Medulla oblongata (tissue), 1 donor: ENCODE measurements around the gene LRP8.

ENCODE experiments used
- DNase-seq: peaks from one replicate; pipeline ENCODE4 v3.0.0-alpha.2; 2015; ENCODE audit errors: extremely low spot score

The LRP8 gene

DNA sequence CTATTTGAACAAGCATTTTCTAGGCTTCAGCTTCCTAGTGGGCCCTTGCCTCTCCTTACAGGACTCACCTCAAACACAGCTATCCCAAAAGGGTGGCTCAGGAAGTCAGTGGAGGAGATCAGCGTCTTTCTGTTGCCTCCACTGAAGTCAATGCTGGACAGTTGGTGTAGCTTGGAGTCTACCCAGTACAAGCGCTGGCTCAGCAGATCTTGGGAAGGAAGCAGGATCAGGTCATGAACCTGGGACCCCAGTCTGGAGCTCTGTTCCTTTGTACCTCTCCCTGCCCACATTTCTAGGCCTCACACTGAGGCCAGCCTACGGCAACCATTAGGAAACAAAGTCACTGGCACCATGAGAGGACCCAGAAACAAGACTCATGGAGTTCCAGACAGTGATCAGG is 65.9 kb downstream of the LRP8 start:
- DNase-seq: no peak

DNA sequence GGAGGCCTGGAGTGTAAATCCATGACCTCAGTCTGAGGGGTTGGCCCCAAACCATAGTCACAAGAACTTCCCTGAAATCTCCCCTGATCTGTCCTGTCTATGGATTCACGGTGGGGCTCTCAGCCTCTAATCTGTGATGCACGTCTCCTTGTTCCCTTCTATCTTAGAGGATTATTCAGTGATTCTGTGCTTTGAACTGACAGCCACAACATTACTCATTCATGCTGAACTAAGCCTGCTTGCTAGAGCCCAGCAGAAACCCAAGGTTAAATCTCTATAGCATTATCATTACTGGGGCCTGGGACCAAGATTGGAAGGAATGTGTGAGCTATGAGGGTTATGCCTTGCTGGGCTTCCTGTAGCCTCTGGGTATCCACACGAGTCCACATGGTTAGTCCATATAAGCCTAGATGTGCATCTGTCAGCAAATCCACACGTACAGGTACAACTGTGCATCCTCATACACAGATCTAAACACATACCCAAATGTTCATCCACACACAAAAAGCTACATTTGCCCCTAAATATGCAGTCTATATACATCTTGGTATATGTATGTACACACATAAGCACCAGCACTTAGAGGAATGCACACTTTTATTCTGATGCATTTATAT is 67.1 kb downstream of the LRP8 start:
- DNase-seq: no peak

DNA sequence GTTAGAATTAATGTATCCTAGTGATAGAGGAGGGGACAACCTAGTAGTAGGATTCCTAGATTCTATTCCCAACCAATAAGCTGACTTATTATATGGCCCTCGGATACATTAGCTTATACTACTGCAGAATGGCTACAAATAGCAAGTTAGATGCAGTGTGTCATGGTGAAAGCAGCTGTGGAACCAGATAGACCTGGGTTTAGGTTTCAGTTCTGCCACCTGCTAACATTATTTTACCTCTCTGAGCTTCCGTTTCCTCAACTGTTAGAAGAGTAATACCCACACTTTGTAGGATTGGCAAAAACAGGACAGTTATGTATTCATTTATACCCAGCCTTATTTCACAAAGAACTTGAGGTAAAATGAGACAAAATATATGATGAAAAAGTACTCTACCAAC is 67.9 kb downstream of the LRP8 start:
- DNase-seq: no peak

DNA sequence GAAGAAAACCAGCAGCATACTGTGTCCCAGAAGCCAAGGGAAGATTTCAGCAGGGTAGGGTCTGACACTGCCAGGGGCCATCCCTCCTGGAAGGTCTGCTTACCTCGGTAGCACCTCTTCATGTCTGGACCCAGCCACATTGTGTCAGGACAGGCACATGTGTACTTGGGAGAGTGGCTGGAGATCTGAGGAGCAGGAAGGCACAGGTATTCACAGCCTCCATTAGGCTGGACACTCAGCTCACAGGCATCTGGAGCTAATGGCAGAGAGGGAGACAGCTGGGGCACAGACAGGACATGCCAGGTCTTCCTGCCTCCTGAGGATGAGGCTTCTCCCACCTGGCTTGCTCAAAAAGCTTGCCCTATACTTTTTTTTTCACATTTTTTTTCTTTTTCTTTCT is 69.7 kb downstream of the LRP8 start:
- no peak for DNase-seq

DNA sequence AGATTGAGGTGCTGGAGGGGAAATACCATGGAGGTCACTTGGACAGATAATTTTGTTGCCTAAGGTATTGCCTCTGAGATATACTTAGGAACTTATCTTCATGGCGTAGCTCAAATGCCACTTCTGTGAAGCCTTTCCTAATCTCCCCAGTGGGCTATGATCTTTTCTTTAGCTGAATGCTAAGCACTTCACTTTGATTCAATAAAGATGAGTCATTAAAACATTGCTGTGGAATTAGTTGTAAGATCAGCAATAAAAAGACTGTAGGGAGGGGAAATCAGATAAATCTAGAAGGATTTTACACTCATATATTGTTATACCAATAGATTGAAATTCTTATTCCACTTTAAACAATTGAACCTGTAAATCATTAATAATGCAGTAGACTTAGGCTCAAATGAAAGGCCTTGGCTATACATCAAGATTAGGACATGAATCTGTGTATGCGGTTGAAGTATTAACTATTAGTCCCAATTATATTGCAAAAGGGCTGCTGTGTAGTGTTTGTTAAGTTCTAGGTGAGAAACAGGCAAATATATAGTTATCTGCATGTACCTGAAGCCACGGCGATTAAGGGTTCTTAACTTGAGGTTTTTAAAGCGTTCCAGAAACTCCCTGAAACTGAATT is 70.3 kb downstream of the LRP8 start:
- no peak for DNase-seq

DNA sequence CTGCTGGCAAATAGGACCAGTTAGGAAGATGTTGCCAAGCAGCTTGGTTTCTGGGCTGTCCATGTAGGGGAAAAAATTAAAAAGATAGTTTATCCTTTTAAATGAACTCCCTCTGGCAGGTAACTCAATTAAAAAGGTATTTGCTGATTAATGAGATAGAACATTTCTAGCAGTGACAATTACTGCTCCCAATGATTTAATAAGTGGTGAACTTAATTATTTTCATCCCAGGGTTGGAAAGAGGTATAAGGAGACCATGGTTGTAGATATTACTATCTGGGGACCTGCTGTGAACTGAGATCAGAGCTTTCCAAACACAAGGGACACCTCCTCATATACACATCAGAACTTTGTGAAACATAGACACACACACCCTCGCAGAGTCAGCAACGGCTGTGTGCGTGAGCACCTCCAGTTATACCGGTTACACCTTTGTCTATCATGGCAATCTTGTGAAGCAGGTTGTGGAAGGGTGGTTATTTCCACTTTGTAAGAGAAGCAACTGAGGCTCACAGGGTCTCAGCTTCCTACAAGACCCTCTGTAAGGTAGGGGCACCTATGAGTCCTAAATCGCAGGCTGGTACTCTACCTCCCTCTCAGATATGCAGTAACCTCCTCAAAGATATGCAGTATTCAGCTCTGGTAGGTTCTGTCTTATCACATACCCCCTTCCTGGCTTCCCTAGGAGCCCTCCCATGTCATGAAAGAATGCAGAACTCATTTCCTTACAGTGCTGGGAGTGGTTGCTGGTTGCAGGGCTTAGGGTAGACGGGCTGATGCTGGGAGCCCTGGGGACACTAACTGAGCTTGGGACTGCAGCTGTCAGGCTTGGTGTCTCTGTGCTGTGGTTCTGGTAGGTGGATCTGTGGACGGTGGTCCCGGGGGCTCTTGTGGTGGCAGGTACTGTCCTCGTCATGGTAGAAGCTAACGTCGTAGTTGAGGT is 71.1 kb downstream of the LRP8 start:
- DNase-seq: no peak

DNA sequence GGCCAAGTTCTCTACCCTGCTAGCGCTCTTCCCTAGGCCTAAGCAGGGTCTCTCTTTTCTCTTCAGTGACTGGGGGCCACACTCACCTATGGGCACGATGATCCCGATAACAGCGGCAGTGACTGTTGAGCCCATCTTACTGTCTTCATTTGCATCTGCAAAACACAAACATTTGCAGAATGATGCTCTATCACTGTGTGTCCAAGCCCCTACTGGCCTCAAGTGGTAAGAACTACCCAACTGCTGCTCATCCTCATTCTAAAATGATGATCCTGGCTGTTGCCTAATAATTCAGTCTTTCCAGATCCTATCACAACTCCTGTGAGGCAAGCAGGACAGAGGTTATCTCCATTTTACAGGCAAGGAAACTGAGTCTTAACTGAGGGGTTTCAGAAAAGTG is 72.8 kb downstream of the LRP8 start:
- no peak for DNase-seq

DNA sequence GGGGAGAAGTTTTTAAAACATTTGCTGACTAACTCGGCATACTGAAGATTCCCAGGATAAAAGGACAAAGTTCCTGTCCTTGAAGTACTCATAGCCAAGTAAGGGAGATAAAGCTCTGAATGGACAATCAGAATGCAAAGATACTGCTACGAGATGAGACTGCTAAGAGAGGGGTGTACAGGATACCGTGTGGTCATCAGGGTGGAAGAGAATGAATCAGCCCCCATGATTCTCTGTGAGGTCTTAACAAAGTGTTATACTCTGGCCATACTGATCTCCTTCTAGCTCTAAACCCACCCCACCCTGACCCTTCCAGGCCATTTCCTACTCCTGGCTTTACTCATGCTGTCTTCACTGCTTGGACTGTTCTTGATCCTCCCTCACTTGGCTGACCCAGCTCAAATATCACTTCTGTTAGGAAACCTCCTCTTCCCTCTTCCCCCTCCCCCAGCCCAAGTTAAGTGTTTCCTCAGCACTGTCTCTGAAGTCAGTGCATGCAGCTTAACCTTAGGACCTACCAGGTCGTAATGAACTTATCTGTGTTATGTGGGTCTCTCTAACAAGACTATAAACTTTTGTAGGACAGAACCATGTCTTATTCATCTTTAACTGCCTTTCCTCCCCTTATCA is 73.7 kb downstream of the LRP8 start:
- no peak for DNase-seq

DNA sequence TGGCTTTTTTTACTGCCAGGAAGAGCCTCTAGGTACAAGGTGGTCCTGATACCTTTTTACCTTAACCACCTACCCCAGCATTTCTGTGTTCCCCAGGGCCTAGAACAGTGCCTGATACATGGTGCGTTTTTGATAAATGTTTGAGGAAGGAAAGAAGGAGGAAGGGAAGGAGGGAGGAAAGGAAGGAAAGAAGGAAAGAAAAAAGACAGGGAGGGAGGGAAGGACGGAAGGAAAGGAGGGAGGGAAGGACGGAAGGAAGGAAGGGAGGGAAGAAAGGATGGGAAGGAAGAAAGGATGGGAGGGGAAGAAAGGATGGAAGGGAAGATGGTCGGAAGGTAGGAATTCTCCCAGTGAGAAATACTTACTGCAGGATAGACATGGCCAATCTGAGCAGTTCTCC is 77.5 kb downstream of the LRP8 start:
- no peak for DNase-seq

DNA sequence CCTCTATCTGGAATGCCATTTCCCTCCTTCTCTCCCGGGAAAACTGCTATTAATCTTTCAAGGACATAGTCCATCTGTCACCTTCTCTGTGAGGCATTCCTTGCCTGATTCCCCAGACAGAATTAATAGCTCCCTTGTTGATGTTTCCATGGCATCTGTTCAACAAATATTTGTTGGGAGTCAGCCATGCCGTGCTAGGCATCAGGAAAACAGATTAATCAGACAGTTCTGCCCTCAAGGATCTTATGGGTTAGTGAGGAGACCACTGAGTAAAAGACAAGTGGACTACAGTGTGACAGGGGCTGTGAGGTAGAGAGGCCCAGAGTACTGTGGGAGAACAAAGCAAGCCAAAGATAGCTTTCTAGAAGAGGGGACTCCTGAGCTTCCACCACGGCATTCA is 78.2 kb downstream of the LRP8 start:
- DNase-seq: no peak

DNA sequence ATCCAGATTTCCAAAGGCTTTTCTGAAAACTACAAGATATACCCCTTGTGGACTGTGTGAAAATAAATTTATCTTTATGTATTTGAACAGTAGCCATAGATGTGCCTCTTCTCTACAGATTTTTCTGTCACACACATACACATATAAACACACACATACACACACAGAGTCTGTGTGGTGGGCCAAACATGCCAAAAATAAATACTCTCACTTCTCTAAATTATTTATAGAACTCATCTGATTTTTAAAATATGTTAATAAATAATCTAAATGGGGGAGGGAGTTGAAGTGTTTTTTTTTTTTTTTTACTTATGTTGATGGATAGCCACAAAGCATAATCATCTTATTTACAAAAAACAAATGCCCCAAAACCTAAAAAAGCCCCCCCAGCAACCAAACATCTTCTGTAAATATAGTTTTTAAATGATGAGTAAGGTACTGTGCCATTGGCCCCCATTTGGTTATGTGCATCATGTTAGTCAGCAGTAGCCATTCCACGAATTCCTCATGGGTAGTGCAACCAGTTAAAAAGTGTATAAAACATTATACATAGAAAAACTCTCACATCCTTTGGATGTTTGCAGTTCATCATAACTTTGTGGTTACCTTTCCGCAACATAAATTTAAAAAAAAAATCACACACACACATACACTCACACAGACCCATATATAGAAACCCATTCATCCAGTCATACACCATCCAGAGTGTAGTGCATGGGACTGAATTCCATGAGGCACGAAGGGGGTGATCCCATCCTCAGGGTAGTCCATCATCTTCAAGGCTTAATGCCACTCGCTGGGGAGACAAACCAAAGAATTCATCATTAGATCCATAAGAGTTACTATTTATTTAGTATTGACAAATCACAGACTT is 81.4 kb downstream of the LRP8 start:
- no peak for DNase-seq

DNA sequence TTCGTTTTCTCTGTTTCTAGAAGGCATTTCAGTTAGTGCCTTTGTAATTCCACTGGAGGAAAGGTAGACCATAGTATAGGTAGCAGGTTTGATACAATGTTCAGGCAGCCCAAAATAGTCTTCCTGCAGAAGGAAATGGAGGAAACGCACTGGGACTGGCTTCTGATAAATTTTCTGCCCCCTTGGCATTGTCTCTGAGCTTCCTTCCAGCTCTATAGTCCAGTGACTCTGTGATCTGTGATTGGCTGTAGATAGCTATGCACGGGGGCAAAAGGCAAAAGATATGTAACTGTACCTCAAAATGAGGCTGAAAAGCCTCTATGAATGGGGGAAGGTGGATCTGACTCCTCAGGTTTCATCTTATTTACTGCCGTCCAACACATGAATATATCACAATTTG is 83.7 kb downstream of the LRP8 start:
- no peak for DNase-seq

DNA sequence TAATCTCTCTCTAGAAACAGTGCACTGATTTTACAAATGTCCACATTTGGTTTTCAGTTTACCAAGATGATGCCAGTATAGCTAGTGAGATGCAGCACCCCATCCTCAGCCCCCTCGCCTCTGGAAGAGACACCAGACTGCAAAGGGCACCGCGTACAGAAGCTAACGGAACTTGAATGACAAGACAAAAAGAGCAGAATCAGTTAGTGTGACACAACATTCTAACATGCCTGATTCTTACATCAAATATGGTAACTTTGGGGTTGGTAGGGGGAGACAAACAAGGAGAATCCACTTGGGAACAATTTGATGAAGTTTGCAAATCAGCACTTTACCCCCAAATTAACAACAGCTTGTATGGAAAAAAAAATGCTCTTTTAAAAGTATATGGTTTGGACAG is 85.5 kb downstream of the LRP8 start:
- DNase-seq: no peak

DNA sequence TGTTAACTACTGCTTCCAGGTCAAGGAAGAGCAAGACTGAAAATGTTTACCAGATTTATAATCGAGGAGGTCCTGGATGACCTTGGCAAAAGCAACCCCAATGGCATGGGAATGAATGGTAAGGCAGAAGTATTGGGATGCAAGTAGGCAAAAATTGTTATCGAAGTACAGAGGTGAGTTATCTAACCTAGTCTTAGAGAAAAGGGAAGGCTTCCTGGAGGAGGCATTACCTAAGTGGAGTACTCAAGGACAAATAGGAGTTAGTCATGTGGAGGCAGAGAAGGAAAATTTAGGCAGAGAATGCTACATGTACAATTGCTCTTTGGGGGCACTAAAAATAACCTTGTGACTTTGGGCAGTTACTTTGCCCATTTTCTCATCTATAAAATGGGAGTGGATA is 86.0 kb downstream of the LRP8 start:
- DNase-seq: no peak

DNA sequence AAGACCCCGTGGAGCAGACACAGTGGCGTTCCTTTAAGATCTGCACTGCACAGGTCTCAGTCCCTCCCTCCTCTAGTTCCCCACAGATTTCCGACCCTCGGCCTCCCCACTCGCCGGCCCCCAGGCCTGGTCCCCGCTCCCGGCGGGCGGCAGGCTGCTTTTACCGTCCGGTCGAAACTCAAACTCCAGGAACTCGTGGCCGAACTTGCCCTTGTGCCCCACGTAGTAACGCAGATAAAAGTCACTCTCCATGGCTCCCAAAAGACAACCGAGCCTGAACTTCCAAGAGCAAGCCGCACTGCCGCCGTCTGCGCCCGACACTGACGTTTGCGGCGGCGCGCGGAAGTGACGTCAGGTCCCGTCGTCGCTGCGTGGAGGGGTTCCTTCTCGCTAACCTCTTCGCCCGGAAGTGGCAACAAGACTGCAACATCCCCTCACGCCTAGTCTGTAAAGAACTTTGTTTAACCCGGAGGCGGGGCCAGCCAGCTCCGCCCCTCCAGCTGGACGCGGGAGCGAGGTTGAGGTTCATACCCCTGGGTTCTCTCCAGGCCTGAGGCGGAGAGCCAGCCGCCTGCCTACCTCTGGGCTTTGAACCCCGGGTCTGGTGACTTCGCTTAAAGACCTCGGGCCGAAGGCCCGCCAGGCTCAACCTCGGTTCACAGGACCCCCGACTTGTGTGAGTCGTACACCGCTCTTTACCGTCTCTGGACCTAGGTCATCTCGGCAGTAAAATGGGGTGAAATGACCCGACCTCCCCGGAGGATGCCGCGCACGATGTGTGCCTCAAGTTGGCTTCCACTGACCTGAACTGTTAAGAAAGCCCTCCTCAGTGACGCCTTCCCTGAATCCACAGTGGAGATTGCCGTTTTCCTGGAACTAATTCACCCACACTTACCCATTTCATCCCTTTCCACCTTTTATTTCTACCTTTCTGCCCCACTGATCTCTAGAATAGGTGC is 89.4 kb downstream of the LRP8 start, which contains the start of gene MAGOH:
TSS of gene MAGOH (minus strand) at position 322 of the 959 bp plus-strand sequence. CDS start at position 252, 70 bp downstream.
- peak; percentile 95 for DNase-seq

DNA sequence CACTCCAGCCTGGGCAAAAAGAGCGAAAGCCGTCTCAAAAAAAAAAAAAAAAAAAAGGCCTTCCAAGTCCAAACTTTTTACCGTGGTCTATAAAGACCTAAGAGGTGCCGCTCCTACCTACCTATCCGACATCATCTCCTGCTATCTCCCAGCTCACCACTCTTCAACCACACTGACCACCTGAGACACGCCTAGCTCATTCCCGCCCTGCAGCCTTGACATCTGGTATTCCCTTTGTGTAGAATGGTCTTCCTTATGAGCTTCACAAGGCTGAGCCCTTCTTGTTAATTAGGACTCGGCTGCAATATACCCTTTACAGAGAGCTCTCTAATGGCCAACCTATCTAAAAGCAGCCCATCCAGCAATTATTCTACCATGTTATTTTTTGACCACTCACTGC is 90.2 kb downstream of the LRP8 start:
- no peak for DNase-seq

DNA sequence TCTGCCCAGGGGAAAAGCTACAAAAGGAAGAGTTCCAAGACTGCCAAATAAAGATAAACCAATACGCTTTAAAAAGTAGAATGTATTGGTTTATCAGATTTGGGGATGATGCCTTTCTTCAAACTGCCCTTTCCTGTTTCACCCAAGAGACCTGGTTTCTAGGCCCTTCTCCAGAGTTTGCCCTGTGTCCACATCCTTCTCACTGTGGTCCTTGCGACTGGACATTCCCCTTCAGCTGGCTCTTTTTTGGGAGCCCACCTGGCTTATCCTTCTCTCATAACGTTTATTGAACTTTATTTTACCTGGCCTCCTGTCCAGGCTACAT is 106.9 kb downstream of the LRP8 start:
- DNase-seq: no peak

DNA sequence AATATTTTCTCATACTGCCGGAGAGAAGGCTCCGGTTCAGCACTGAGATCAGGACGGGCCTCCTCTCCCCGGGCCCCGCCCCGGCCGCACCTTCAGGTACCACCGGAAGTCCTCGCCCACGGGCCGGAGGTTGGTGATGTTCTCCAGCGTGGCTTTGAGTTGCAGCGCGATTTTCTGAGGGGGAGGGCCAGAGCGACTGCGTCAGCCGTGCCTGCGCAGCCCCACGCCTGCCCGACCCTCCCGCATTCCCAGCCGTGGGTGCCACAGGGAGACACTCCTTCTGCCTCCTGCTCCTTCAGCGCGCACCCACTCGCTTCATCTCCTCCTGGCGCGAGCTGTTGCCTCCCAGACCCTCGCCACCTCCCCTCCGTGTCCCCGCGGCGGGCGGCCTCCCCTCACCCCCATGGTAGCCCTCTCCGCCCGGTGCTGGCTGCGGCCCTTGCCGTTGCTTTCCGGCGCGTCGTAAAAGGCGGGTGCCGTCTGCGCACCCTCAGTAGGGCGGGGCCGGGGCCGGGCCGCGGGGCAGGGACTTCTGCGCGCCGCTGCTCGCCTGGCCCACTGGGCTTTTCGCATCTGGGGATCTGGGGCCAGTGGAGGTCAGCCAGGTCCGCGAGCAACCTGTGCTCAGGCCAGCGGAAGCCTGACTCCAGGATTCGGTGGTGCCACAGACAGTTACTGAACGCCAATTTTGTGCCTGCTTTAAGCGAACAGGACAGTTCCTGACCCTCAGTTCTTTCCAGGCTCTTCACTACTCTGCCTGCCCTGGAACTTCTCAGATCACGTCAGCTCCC is 107.5 kb downstream of the LRP8 start, which contains the start of gene CZIB:
TSS of gene CZIB (minus strand) at position 464 of the 791 bp plus-strand sequence. CDS start at position 405, 59 bp downstream.
- DNase-seq: peak; percentile 89

DNA sequence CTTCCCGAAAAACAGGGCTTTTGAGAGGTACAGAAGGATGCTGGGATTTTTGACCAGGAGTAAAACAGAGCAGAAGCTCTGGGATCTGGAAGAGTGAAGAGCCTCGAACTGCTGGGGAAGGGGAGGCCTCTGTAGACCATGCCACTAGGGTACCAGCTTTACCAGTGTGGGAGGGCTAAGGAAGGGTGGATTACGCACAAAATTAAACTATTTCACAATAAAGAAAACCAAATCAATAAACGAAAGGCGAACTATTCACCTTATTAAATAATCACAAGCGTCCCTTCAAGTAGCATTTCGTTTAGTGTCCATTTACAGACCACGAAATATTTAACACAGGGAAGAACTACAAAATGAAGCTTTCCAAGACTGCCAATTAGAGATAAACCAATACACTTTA is 108.2 kb downstream of the LRP8 start:
- no peak for DNase-seq
